Midbrain (tissue), 1 donor: ENCODE results near the gene GPR183.
"Not testable (repeated sequence)": the region's sequence is repeated elsewhere in the genome, so short reads cannot be mapped to it uniquely, and the experiment has no call there.

Experiments
- DNase-seq: peaks from one replicate; lab custom pipeline; 2025; lab: John Stamatoyannopoulos, UW

The GPR183 gene

GRCh38 chr13:99249178-99249577 is 58.0 kb downstream of the GPR183 start:
- not testable (repeated sequence) for DNase-seq

- DNase-seq, result no peak
Observed at GRCh38 chr13:99246100-99246499, 61.1 kb downstream of the GPR183 start.
